Natural killer cell (primary cell): ENCODE data around the gene SPSB4. TPM values are rescaled to one million over a fixed set of nuclear protein-coding genes. Genes with fewer than 3 reads are reported as not detected.

ENCODE experiments used
- ATAC-seq, 3 donors: fragments of 150-1000 bp in 2 of 3; fragments of 200-7000 bp in 1 of 3; cut with Tn5 transposase; 1 replicate in 1 of 3; 2 replicates in 2 of 3; pipeline ENCODE4 v1.10.0; 2021; ENCODE audit warnings: mild to moderate bottlenecking in 2 of 3, moderate library complexity in 2 of 3
- DNase-seq, 2 donors: peaks; one replicate each; pipeline versions ENCODE4 v3.0.0 to v3.0.0-alpha.2; 2013 to 2021; ENCODE audit warnings: mixed read lengths in 1 of 2
- H3K27ac ChIP-seq: one replicate; pipeline ENCODE4 v1.5.1; 2013; ENCODE audit warnings: mild to moderate bottlenecking, low read length
- H3K27me3 ChIP-seq: one replicate; pipeline ENCODE4 v1.6.1; 2013; ENCODE audit warnings: low read length; ENCODE audit not compliant: control insufficient read depth, insufficient read depth
- H3K36me3 ChIP-seq: one replicate; pipeline ENCODE4 v1.6.1; 2013; ENCODE audit warnings: low read length; ENCODE audit not compliant: control insufficient read depth, insufficient read depth
- H3K4me1 ChIP-seq: one replicate; pipeline ENCODE4 v1.6.1; 2013; ENCODE audit warnings: low read length; ENCODE audit not compliant: control insufficient read depth, insufficient read depth
- H3K4me3 ChIP-seq: one replicate; pipeline ENCODE4 v1.5.1; 2013; ENCODE audit warnings: low read length
- H3K9me3 ChIP-seq: one replicate; pipeline ENCODE4 v1.6.1; 2013; ENCODE audit warnings: low read length; ENCODE audit not compliant: control insufficient read depth, insufficient read depth
- H3K27ac Mint-ChIP-seq, 2 donors: one replicate each; pipeline ENCODE4 v1.8.0; 2022; ENCODE audit warnings: mild to moderate bottlenecking in 2 of 2, mixed read lengths in 2 of 2, moderate library complexity in 1 of 2
- H3K27me3 Mint-ChIP-seq, 2 donors: one replicate each; pipeline ENCODE4 v1.8.0; 2022; ENCODE audit warnings: low read depth in 2 of 2, mixed read lengths in 2 of 2
- H3K36me3 Mint-ChIP-seq: one replicate; pipeline ENCODE4 v1.8.0; 2022; ENCODE audit warnings: mixed read lengths
- H3K4me1 Mint-ChIP-seq, 2 donors: one replicate each; pipeline ENCODE4 v1.8.0; 2022; ENCODE audit warnings: mixed read lengths in 2 of 2
- H3K4me3 Mint-ChIP-seq: one replicate; pipeline ENCODE4 v1.8.0; 2022; ENCODE audit warnings: mild to moderate bottlenecking, moderate library complexity, mixed read lengths
- H3K9me3 Mint-ChIP-seq, 2 donors: one replicate each; pipeline ENCODE4 v1.8.0; 2022; ENCODE audit warnings: mixed read lengths in 2 of 2
- WGBS: methylation state at CpG from one replicate; pipeline ENCODE4 v1.1.7; 2013; ENCODE audit warnings: missing lambda C conversion rate; ENCODE audit not compliant: insufficient coverage; 5-methylcytosine and 5-hydroxymethylcytosine counted together
- intact Hi-C: fragments of 100-400 bp; cut with micrococcal nuclease; formaldehyde crosslinking; loops from one replicate; pipeline ENCODE4 v1.14.2; 2022
- total RNA-seq, 4 donors: library from RNA; stranded (reverse); fragments of 120-200 nt in 1 of 4; gene quantifications; one replicate each; pipeline versions ENCODE4 v1.2.3 to v1.2.4, GENCODE V29; 2013 to 2022
- TF ChIP-seq, protein P1 (sequence below): fragments of 200-600 bp; IDR thresholded peaks from one replicate; pipeline ENCODE4 v1.8.0; 2022; ENCODE audit warnings: antibody characterized with exemption

The SPSB4 gene
- total RNA-seq, 3 donors from 2014 or later (not counting 1 experiment from before 2014, with no cell fraction given), result not detected

DNA sequence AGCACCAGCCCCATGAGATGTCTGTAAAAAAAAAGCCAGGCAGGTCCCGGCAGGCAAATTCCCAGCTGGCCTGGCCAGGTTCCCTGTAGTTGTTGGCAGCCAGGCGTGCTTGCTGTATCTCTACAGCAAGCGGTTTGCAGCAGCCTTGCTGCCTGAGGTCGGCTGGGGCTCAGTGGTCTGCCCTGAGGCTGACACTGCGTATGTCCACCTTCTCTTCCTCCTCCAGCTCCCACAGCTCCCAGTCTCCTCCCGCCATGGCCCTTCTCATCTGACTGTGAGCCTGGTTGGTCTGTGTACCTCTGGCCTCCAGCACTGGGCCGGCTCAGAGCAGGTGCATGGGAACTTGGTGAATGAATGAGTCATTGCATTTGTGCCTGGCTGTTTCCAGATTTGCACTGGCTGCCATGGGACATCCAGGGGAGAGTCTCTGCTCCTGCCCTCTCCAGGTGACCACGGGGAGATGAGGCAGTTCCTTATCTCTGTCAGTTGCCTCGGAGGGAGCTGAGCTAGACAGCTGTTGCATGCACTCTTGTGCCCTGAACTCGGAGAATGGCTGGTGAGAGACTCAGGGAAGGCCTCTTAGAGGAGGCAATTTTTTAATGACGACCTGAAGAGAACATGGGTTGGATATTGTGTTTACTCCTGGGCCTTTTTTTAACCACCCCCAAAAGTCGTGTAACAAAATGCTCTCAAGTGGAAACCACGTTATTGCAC, 43.0 kb downstream of the SPSB4 start:
- TF ChIP-seq, protein P1, sequence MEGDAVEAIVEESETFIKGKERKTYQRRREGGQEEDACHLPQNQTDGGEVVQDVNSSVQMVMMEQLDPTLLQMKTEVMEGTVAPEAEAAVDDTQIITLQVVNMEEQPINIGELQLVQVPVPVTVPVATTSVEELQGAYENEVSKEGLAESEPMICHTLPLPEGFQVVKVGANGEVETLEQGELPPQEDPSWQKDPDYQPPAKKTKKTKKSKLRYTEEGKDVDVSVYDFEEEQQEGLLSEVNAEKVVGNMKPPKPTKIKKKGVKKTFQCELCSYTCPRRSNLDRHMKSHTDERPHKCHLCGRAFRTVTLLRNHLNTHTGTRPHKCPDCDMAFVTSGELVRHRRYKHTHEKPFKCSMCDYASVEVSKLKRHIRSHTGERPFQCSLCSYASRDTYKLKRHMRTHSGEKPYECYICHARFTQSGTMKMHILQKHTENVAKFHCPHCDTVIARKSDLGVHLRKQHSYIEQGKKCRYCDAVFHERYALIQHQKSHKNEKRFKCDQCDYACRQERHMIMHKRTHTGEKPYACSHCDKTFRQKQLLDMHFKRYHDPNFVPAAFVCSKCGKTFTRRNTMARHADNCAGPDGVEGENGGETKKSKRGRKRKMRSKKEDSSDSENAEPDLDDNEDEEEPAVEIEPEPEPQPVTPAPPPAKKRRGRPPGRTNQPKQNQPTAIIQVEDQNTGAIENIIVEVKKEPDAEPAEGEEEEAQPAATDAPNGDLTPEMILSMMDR, result no peak
- no peak for ATAC-seq
- Histone ChIP-seq H3K4me3 (no peak overlapping the region), H3K27ac (no peak overlapping the region), H3K36me3 (no peaks in the 10 kb centered on the region), H3K27me3 (no peaks in the 10 kb centered on the region), H3K4me1 (no peaks in the 10 kb centered on the region), H3K9me3 (no peaks in the 10 kb centered on the region)
- Mint-ChIP-seq H3K4me3 (no peak overlapping the region), H3K4me1 (no peaks in the 10 kb centered on the region), H3K27me3 (peaks cover 0 to 3% of the 10 kb centered on the region in 2 donors), H3K27ac (no peak overlapping the region), H3K36me3 (no peaks in the 10 kb centered on the region), H3K9me3 (no peaks in the 10 kb centered on the region)
- intact Hi-C loops, result no loop called here
- 67% methylated on average over 13 of the region's 13 CpGs for WGBS
- no peak for DNase-seq

- H3K27me3 ChIP-seq, result no peaks in the 10 kb centered on the region
- TF ChIP-seq, protein P1, result no peak
- WGBS, result 79% methylated on average over 23 of the region's 23 CpGs
- Mint-ChIP-seq H3K27me3 (peaks cover 0 to 4% of the 10 kb centered on the region in 2 donors), H3K36me3 (no peaks in the 10 kb centered on the region), H3K4me3 (no peak overlapping the region), H3K9me3 (no peaks in the 10 kb centered on the region), H3K4me1 (no peaks in the 10 kb centered on the region), H3K27ac (no peak overlapping the region)
- no peaks in the 10 kb centered on the region for H3K9me3 ChIP-seq
- no peak overlapping the region for H3K27ac ChIP-seq
- ATAC-seq (no peak), DNase-seq (no peak)
- H3K4me3 ChIP-seq, result no peak overlapping the region
- H3K4me1 ChIP-seq, result no peaks in the 10 kb centered on the region
- H3K36me3 ChIP-seq, result no peaks in the 10 kb centered on the region
- intact Hi-C loops, result no loop called here
These were observed 43.8 kb downstream of the SPSB4 start for GRCh38 chr3:141094790-141095545.

GRCh38 chr3:141095546-141095937, 44.4 kb downstream of the SPSB4 start:
- H3K27ac ChIP-seq, result no peak overlapping the region
- ATAC-seq, result no peak
- no peak for DNase-seq
- H3K27ac Mint-ChIP-seq, result no peak overlapping the region
- TF ChIP-seq, protein P1, result no peak
- WGBS, result 92% methylated on average over 1 of the region's 1 CpG
- H3K4me3 Mint-ChIP-seq, result no peak overlapping the region
- no peaks in the 10 kb centered on the region for H3K4me1 Mint-ChIP-seq
- H3K9me3 ChIP-seq, result no peaks in the 10 kb centered on the region
- no peaks in the 10 kb centered on the region for H3K36me3 ChIP-seq
- intact Hi-C loops, result no loop called here
- no peak overlapping the region for H3K4me3 ChIP-seq
- no peaks in the 10 kb centered on the region for H3K27me3 ChIP-seq
- no peaks in the 10 kb centered on the region for H3K36me3 Mint-ChIP-seq
- peaks cover 0 to 3% of the 10 kb centered on the region in 2 donors for H3K27me3 Mint-ChIP-seq
- no peaks in the 10 kb centered on the region for H3K4me1 ChIP-seq
- no peaks in the 10 kb centered on the region for H3K9me3 Mint-ChIP-seq
